ENCODE data around the gene COX6B2.

Gene COX6B2

DNA sequence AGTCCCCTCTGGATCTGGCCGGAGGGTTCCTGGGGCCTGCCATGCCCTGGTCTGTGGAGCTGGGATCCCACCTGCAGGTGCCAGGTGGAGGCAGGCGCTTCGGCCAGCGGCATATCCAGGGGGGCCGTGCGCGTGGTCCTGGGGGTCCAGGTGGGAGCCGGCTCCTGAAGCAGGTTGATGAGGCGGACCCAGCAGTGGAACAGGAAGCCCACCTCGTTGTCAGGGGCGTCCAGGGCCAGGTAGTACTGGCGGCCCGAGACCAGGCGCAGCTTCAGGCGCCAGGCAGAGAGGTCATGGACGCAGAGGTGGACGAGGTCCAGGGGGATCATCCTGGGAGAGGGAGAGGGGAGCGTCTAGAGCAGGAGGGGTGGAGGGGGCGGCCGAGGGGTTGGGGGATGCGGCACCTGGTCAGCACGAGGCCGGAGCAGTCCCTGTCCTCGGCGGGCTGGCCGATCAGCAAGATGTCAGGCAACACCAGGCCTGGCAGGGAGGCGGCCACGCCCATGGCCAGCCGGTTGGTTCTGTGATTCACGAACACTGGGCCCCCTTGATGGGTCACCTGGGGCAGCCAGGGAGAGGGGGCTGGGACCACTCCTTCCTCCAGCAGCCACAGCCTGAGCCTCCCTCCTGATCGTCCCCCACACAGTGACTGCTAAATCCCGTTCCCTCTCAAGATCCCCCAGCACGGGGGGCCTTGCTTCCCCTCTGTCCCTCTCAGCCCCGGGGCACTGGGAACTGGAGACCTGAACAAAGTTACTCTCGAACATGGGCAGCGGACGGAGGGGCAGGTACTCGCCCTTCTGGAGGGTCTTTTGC lies 7.9 kb upstream of the COX6B2 start:
- Histone ChIP-seq H3K27me3 (replicated peaks) (no peaks in the 10 kb centered on the region), H3K4me3 (ENCODE audit: low read depth, low read length) (no peak overlapping the region), H3K36me3 (replicated peaks) (no peaks in the 10 kb centered on the region), H3K27ac (no peak overlapping the region)
- TF ChIP-seq, protein P1, sequence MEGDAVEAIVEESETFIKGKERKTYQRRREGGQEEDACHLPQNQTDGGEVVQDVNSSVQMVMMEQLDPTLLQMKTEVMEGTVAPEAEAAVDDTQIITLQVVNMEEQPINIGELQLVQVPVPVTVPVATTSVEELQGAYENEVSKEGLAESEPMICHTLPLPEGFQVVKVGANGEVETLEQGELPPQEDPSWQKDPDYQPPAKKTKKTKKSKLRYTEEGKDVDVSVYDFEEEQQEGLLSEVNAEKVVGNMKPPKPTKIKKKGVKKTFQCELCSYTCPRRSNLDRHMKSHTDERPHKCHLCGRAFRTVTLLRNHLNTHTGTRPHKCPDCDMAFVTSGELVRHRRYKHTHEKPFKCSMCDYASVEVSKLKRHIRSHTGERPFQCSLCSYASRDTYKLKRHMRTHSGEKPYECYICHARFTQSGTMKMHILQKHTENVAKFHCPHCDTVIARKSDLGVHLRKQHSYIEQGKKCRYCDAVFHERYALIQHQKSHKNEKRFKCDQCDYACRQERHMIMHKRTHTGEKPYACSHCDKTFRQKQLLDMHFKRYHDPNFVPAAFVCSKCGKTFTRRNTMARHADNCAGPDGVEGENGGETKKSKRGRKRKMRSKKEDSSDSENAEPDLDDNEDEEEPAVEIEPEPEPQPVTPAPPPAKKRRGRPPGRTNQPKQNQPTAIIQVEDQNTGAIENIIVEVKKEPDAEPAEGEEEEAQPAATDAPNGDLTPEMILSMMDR (IDR thresholded peaks at IDR 0.05; ENCODE audit: low read depth, low read length, missing control alignments): no peak
- DNase-seq: no peak
- in situ Hi-C loops (cut with HindIII; ENCODE audit: low pct_ligation_motif_present, low sequenced_read_pairs): no loop called here

DNA sequence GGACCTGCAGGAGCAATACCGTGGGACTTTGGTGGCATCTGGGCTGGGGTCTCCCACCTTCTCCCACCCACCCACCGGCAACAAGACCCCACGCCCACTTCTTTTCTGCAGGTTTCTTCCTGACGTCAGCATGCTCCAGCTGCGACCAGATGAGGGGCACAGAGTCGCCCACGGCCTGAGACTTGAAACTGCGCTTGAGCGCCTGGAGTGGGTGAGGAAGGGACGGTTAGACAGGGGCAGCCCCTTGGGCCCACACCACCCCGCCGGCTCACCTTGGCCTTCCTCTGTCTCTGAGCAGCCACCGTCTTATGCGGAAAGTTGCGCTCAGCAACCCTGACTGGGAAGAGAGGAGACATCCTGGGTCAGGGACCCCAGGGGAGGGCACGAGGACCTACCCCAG lies 6.4 kb upstream of the COX6B2 start:
- Histone ChIP-seq H3K4me3 (ENCODE audit: low read depth, low read length) (no peak overlapping the region), H3K36me3 (replicated peaks) (no peaks in the 10 kb centered on the region), H3K27me3 (replicated peaks) (peaks cover 2% of the 10 kb centered on the region), H3K27ac (no peak overlapping the region)
- DNase-seq: no peak
- in situ Hi-C loops (cut with HindIII; ENCODE audit: low pct_ligation_motif_present, low sequenced_read_pairs): no loop called here
- TF ChIP-seq, protein P1 (IDR thresholded peaks at IDR 0.05; ENCODE audit: low read depth, low read length, missing control alignments): no peak

DNA sequence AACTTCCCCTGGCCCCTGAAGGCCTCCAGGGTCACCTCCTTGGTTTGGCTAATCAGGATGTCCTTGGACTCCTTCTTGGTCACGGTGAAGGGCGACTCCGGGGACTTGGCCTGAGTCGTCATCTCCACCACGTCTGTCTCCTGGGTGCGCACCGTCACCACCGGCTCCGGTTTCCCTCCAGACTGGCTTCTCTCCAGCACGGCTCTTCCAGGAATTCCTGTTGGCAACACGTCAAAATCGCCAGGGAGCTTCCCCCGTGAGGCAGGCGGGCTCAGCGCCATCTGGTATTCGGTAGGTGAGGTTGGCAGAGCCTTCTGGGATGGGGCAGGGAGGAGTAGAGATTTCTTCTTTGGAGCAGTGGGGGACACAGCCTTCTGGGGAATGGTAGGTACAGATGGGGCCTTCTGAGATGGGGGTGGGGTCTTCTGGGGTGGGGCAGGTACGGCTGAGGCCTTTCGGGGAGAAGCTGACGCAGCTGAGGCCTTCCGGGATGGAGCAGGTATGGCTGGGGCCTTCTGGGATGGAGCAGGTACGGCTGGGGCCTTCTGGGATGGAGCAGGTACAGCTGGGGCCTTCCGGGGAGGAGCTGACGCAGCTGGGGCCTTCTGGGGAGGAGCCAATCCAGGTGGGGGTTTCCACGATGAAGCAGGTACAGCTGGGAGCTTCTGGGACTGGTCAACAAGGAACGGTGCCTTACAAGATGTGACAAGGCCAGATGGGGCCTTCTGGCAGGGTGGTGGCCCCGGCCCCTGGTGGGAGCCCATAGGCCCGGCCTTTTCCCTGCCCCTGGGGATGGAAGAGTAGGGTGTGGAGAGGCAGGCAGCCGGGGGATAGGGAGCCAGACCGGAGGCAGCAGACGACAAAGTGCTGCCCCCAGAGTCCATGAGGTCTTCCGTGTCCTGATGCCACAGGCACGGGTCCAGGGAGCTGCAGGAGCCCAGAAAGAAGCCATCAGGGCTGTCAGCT lies 4.7 kb upstream of the COX6B2 start:
- TF ChIP-seq, protein P1 (IDR thresholded peaks at IDR 0.05; ENCODE audit: low read depth, low read length, missing control alignments): no peak
- H3K4me3 ChIP-seq (ENCODE audit: low read depth, low read length): no peak overlapping the region
- no peaks in the 10 kb centered on the region for H3K36me3 ChIP-seq (replicated peaks)
- H3K27me3 ChIP-seq (replicated peaks): peaks cover 7% of the 10 kb centered on the region
- in situ Hi-C loops (cut with HindIII; ENCODE audit: low pct_ligation_motif_present, low sequenced_read_pairs): no loop called here
- no peak overlapping the region for H3K27ac ChIP-seq
- DNase-seq: no peak

DNA sequence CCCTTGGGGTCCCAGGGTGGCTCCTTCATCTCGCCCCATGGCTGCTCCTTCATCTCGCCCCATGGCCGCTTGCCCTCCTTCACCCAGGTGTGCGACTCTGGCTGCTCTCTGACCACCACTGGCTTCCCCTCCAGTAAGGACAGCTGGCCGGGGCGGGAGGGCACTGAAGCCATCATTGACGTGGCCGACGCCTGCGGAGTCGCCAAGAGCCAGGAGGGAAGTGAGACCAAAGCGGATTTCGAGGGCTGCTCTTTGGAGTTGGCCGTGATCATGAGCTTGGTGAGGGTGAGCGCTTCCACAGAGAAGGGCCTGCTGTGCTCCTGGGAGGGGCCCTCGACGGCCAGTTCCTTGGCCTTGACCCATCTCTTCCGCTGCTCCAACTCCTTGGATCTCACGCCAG lies 4.0 kb upstream of the COX6B2 start:
- Histone ChIP-seq H3K27ac (no peak overlapping the region), H3K36me3 (replicated peaks) (no peaks in the 10 kb centered on the region), H3K4me3 (ENCODE audit: low read depth, low read length) (no peak overlapping the region), H3K27me3 (replicated peaks) (peaks cover 10% of the 10 kb centered on the region)
- in situ Hi-C loops (cut with HindIII; ENCODE audit: low pct_ligation_motif_present, low sequenced_read_pairs): no loop called here
- TF ChIP-seq, protein P1 (IDR thresholded peaks at IDR 0.05; ENCODE audit: low read depth, low read length, missing control alignments): no peak
- no peak for DNase-seq

- in situ Hi-C loops (cut with HindIII; ENCODE audit: low pct_ligation_motif_present, low sequenced_read_pairs): no loop called here
- Histone ChIP-seq H3K27me3 (replicated peaks) (peaks cover 23% of the 10 kb centered on the region), H3K27ac (no peak overlapping the region)
Measured at GRCh38 chr19:55355213-55355821, 798 bp upstream of the COX6B2 start.

More at GRCh38 chr19:55355213-55355821, 798 bp upstream of the COX6B2 start:
- DNase-seq: no peak
- no peak overlapping the region for H3K4me3 ChIP-seq (ENCODE audit: low read depth, low read length)
- TF ChIP-seq, protein P1 (IDR thresholded peaks at IDR 0.05; ENCODE audit: low read depth, low read length, missing control alignments): no peak
- no peaks in the 10 kb centered on the region for H3K36me3 ChIP-seq (replicated peaks)
